Caco-2 (cell line): Measurements from ENCODE around the gene FRMD3. TPM values are rescaled to one million over a fixed set of nuclear protein-coding genes. Genes with fewer than 3 reads are reported as not detected.

Experiments used
- BruUV-seq: library from RNA; stranded (reverse); fragments of 400-500 nt; replicated peaks from 2 replicates; lab custom pipeline; 2021; lab: Mats Ljungman, UMichigan
- CTCF ChIA-PET: fragments of 300-600 bp; sonication (Branson Sonifier 250); formaldehyde crosslinking; loops from one replicate; lab custom pipeline; 2022; ENCODE audit warnings: antibody characterized with exemption; lab: Charles Lee
- POLR2A ChIA-PET: fragments of 300-600 bp; sonication (Branson Sonifier 250); formaldehyde crosslinking; loops from one replicate; lab custom pipeline; 2022; ENCODE audit warnings: antibody characterized with exemption; lab: Charles Lee
- DNase-seq, 2 experiments: peaks; one replicate each; pipeline versions ENCODE4 v3.0.0 to v3.0.0-alpha.2; 2020 to 2022
- H3K27me3 ChIP-seq: replicated peaks from 2 replicates; pipeline ENCODE4 v1.6.0; 2011; ENCODE audit warnings: low read length; ENCODE audit not compliant: control insufficient read depth, insufficient read depth
- H3K36me3 ChIP-seq: 2 replicates; pipeline ENCODE4 v1.5.1; 2011; ENCODE audit warnings: low read length; ENCODE audit not compliant: control insufficient read depth, insufficient read depth
- H3K4me1 ChIP-seq: fragments of 250-450 bp; sonication (Bioruptor Pico); 2 replicates; pipeline ENCODE4 v1.5.1; 2020; ENCODE audit warnings: mild to moderate bottlenecking
- H3K4me3 ChIP-seq: 2 replicates; pipeline ENCODE4 v1.5.1; 2011; ENCODE audit warnings: low read depth, mild to moderate bottlenecking, control low read depth, low read length
- H3K9me3 ChIP-seq: fragments of 250-450 bp; sonication (Bioruptor Pico); 2 replicates; pipeline ENCODE4 v1.5.1; 2020; ENCODE audit warnings: mild to moderate bottlenecking, moderate library complexity
- H3K27ac Mint-ChIP-seq: one replicate; pipeline ENCODE4 v1.8.0; 2022; ENCODE audit warnings: mixed read lengths; ENCODE audit not compliant: unreplicated experiment
- H3K27me3 Mint-ChIP-seq: one replicate; pipeline ENCODE4 v1.8.0; 2022; ENCODE audit warnings: mixed read lengths; ENCODE audit not compliant: insufficient read depth, unreplicated experiment
- H3K36me3 Mint-ChIP-seq: one replicate; pipeline ENCODE4 v1.8.0; 2022; ENCODE audit warnings: mild to moderate bottlenecking, mixed read lengths; ENCODE audit not compliant: insufficient read depth, unreplicated experiment
- H3K4me1 Mint-ChIP-seq: one replicate; pipeline ENCODE4 v1.8.0; 2022; ENCODE audit warnings: low read depth, mixed read lengths; ENCODE audit not compliant: unreplicated experiment
- H3K4me3 Mint-ChIP-seq: one replicate; pipeline ENCODE4 v1.8.0; 2022; ENCODE audit warnings: mild to moderate bottlenecking, moderate library complexity, mixed read lengths; ENCODE audit not compliant: unreplicated experiment
- H3K9me3 Mint-ChIP-seq: one replicate; pipeline ENCODE4 v1.8.0; 2022; ENCODE audit warnings: mixed read lengths; ENCODE audit not compliant: unreplicated experiment
- intact Hi-C: fragments of 100-400 bp; cut with micrococcal nuclease; formaldehyde crosslinking; loops from one replicate; pipeline ENCODE4 v1.10.0; 2022; ENCODE audit not compliant: unreplicated experiment
- total RNA-seq: library from RNA; stranded (reverse); gene quantifications from 2 replicates; pipeline ENCODE4 v1.2.3, GENCODE V29; 2022
- TF ChIP-seq, protein P1 (sequence below), 2 experiments: fragments of 200-600 bp in 1 of 2; IDR thresholded peaks; 1 replicate in 1 of 2; 2 replicates in 1 of 2; pipeline versions ENCODE4 v1.5.1 to v1.8.0; 2011 to 2022; ENCODE audit warnings: antibody characterized with exemption in 1 of 2, control low read depth in 1 of 2, inconsistent platforms in 1 of 2, low read depth in 1 of 2, low read length in 1 of 2, mild to moderate bottlenecking in 1 of 2, moderate library complexity in 1 of 2; ENCODE audit not compliant: insufficient read depth in 1 of 2, severe bottlenecking in 1 of 2, unreplicated experiment in 1 of 2

FRMD3 gene
- total RNA-seq, 1 experiment from 2014 or later, result not detected

DNA sequence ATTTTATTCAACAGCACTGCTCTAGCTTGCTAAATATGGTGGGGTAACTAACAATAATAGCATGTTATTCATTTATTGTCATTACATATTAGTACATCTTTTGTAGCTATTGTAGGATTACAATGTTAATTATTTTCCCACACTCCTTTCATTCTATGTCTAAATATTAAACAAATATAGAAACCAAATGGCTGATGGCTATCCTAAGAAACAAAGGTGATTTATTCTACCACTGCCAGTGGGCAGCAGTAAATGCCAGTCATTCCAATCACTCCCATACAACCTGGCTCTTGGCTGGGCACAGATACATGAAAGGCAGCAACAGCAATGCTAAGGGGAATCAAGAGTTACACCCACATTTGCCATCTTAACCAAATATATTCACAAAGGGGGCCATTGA is 84.1 kb downstream of the FRMD3 start:
- Mint-ChIP-seq H3K27me3 (no peaks in the 10 kb centered on the region), H3K4me1 (no peaks in the 10 kb centered on the region), H3K36me3 (no peaks in the 10 kb centered on the region), H3K27ac (no peak overlapping the region), H3K9me3 (no peaks in the 10 kb centered on the region), H3K4me3 (no peak overlapping the region)
- CTCF ChIA-PET, result no interaction called here
- DNase-seq, result no peak
- TF ChIP-seq, protein P1, sequence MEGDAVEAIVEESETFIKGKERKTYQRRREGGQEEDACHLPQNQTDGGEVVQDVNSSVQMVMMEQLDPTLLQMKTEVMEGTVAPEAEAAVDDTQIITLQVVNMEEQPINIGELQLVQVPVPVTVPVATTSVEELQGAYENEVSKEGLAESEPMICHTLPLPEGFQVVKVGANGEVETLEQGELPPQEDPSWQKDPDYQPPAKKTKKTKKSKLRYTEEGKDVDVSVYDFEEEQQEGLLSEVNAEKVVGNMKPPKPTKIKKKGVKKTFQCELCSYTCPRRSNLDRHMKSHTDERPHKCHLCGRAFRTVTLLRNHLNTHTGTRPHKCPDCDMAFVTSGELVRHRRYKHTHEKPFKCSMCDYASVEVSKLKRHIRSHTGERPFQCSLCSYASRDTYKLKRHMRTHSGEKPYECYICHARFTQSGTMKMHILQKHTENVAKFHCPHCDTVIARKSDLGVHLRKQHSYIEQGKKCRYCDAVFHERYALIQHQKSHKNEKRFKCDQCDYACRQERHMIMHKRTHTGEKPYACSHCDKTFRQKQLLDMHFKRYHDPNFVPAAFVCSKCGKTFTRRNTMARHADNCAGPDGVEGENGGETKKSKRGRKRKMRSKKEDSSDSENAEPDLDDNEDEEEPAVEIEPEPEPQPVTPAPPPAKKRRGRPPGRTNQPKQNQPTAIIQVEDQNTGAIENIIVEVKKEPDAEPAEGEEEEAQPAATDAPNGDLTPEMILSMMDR (IDR thresholded peaks at IDR 0.05; ENCODE audit: insufficient read depth in 1 of 2, low read depth in 1 of 2, low read length in 1 of 2, severe bottlenecking in 1 of 2, unreplicated experiment in 1 of 2), result no peak
- POLR2A ChIA-PET, result no interaction called here
- intact Hi-C loops, result no loop called here
- H3K9me3 ChIP-seq, result no peaks in the 10 kb centered on the region
- H3K27me3 ChIP-seq, result no peaks in the 10 kb centered on the region
- BruUV-seq, result no TSS peak
- no peaks in the 10 kb centered on the region for H3K4me1 ChIP-seq
- no peak overlapping the region for H3K4me3 ChIP-seq
- H3K36me3 ChIP-seq, result no peaks in the 10 kb centered on the region

DNA sequence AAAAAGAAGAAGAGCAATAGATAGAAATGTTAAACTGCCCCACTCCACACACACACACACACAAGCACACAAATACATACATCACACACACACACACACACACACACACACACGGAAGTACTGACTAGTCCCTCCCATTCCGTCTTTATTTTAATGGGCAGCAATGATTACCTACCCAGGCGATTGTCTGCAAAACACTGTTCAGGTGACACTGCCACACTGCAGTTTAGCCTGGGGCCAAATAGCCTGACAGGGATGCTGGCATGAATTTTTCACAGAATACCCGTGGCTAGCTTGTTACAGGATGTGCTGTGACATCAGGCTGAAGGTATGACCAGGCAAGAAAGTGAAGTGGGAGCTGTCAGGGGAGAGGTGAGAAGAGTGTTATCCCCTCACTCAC is 86.9 kb downstream of the FRMD3 start:
- Histone ChIP-seq H3K4me3 (no peak overlapping the region), H3K27me3 (no peaks in the 10 kb centered on the region)

DNA sequence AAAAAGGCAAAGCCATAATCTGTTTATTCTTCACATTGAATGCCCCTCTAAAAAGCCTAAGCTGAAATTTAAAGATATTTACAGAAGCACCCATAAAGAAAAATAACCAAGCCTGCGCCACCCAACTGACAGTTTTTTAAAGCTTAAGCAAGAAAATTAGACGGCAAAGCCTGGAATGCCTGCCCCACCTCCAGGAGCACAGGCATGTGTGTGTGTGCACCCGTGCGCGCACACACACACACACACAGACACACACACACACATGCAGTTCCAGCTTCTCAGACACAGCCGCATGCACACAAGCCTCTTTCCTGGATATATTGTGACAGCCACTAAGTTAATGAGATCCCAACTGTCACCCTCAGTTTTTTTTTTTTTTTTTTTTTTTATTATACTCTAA is 88.2 kb downstream of the FRMD3 start:
- no peaks in the 10 kb centered on the region for H3K36me3 Mint-ChIP-seq
- no peak for DNase-seq
- no peaks in the 10 kb centered on the region for H3K36me3 ChIP-seq
- intact Hi-C loops, result no loop called here
- H3K4me1 ChIP-seq, result no peaks in the 10 kb centered on the region
- ChIA-PET CTCF (no interaction called here), POLR2A (no interaction called here)
- H3K9me3 Mint-ChIP-seq, result no peaks in the 10 kb centered on the region
- BruUV-seq, result no TSS peak
- no peaks in the 10 kb centered on the region for H3K4me1 Mint-ChIP-seq
- no peak overlapping the region for H3K4me3 Mint-ChIP-seq
- no peaks in the 10 kb centered on the region for H3K9me3 ChIP-seq
- H3K27ac Mint-ChIP-seq, result no peak overlapping the region
- no peak overlapping the region for H3K4me3 ChIP-seq
- H3K27me3 ChIP-seq, result no peaks in the 10 kb centered on the region
- TF ChIP-seq, protein P1 (IDR thresholded peaks at IDR 0.05; ENCODE audit: insufficient read depth in 1 of 2, low read depth in 1 of 2, low read length in 1 of 2, severe bottlenecking in 1 of 2, unreplicated experiment in 1 of 2), result no peak
- no peaks in the 10 kb centered on the region for H3K27me3 Mint-ChIP-seq

More for the DNA sequence above, 86.9 kb downstream of the FRMD3 start:
- no TSS peak for BruUV-seq
- no peaks in the 10 kb centered on the region for H3K9me3 ChIP-seq
- no peaks in the 10 kb centered on the region for H3K36me3 ChIP-seq
- Mint-ChIP-seq H3K9me3 (no peaks in the 10 kb centered on the region), H3K27me3 (no peaks in the 10 kb centered on the region), H3K36me3 (no peaks in the 10 kb centered on the region), H3K27ac (no peak overlapping the region), H3K4me3 (no peak overlapping the region), H3K4me1 (no peaks in the 10 kb centered on the region)
- no peaks in the 10 kb centered on the region for H3K4me1 ChIP-seq
- TF ChIP-seq, protein P1 (IDR thresholded peaks at IDR 0.05; ENCODE audit: insufficient read depth in 1 of 2, low read depth in 1 of 2, low read length in 1 of 2, severe bottlenecking in 1 of 2, unreplicated experiment in 1 of 2), result no peak
- no peak for DNase-seq
- intact Hi-C loops, result no loop called here
- POLR2A ChIA-PET, result no interaction called here
- CTCF ChIA-PET, result no interaction called here
